ENCODE data around the gene DBNDD1.

DBNDD1 gene

DNA sequence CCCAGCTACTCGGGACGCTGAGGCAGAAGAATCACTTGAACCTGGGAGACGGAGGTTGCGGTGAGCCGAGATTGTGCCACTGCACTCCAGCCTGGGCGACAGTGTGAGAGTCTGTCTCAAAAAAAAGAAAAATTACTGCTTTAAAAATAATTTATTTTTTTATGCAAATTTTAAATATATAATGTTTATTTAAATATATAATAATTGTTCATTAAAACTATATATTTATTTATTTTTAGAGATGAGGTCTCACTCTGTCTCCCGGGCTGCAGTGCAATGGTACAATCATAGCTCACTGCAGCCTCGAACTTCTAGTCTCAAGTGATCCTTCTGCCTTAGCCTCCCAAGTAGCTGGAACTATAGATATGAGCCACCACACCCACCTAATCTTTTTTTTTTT lies 15.2 kb upstream of the DBNDD1 start:
- DNase-seq: no peak

DNA sequence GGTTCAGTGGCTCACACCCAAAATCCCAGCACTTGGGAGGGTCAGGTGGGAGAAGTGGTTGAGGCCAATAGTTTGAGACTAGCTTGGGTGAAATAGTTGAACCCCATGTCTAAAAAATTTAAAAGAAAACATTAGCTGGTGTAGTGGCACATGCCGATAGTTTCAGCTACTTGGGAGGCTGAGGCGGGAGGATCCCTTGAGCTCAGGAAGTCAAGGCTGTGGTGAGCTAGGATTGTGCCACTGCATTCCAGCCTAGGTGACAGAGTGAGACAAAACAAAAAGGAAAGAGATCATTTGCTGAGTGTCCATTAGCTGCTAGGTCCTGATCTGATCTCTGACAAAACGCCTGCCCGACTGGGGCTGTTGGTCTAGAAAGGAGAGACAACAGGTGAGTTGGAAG lies 14.1 kb upstream of the DBNDD1 start:
- DNase-seq: no peak

DNA sequence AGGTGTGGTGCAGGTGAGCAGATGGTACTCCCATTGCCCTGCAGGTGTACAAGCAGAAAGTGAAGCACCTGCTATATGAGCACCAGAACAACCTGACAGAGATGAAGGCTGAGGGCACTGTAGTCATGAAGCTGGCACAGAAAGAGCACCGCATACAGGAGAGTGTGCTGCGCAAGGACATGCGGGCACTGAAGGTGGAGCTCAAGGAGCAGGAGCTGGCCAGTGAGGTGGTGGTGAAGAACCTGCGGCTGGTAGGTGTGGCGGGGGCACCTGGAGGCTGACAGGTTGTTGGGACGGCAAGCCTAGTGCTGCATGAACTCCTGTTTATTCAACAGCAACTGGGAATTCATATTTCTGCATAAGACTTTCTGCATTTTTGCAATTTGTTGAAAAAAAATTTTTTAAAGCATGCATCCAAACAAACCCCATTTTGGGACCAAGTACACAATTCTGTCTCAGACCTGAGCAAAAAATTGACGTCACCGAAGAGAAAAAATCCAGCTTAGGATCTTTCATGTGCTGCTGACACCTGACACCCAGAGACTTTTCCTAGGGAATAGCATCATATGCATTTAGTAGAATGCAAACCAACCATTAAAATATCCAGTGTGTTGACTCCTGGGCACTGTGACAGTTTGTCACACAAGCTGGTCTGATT lies 13.5 kb upstream of the DBNDD1 start:
- DNase-seq: no peak

DNA sequence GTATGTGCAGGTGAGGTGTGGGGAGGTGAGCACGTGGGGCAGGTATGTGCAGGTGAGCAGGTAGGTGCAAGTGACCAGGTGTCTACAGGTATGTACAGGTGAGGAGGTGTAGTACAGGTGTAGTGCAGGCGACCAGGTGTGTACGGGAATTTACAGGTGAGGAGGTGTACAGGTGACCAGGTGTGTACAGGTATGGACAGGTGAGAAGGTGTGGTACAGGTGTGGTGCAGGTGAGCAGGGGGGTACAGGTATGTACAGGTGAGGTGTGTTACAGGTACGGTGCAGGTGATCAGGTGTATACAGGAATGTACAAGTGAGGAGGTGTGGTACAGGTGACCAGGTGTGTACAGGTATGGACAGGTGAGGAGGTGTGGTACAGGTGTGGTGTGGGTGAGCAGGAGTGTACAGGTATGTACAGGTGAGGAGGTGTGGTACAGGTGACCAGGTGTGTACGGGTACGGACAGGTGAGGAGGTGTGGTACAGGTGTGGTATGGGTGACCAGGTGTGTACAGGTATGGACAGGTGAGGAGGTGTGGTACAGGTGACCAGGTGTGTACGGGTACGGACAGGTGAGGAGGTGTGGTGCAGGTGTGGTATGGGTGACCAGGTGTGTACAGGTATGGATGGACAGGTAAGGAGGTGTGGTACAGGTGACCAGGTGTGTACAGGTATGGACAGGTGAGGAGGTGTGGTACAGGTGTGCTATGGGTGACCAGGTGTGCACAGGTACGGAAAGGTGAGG lies 12.8 kb upstream of the DBNDD1 start:
- DNase-seq: no peak

DNA sequence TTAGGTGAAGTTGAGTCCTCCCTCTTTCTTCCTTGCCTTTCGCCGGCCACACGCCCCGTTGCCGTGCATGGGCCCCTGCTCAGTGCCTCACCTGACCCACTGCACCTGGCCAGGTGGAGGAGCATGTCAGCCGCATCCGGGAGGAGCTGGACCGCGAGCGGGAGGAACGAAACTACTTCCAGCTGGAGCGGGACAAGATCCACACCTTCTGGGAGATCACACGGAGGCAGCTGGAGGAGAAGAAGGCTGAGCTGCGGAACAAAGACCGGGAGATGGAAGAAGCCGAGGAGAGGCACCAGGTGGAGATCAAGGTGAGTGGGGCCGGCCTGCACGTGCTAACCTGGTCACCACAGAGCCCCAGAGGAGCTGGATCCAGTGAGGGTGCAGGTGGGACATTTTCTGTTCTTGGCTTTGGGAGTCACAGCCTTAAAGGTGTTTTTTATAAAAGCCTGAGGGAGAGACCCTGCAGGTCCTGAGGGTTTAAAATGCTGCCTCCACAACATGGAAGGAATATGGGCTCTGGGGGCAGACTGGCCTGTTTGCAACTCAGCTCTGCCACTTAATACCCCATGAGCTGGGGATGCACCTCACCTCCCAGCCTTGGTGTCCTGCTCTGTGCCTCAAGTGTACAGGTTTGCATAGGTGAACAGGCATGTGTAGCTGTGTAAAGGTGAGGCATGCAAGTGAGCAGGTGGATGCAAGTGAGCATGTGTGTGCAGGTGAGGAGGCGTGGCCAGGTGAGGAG lies 12.1 kb upstream of the DBNDD1 start:
- no peak for DNase-seq

DNA sequence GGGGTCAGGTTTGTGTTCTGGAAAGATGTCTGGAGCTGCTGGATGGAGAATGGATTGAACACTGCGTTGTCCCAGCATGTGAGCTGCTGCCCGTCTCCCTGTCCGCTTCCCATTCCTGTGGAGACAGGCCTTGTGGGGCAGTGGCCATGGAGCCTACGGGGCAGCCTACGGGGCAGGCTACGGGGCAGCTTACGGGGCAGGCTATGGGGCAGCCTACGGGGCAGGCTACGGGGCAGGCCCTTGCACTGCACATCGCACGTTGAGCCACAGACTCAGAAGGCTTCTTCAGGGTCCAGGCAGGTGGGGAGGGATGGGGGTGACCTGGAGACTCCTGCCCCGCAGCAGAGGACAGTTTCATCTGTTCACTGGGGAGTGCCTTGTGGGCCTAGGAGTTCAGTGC lies 9.7 kb upstream of the DBNDD1 start:
- DNase-seq: no peak

DNA sequence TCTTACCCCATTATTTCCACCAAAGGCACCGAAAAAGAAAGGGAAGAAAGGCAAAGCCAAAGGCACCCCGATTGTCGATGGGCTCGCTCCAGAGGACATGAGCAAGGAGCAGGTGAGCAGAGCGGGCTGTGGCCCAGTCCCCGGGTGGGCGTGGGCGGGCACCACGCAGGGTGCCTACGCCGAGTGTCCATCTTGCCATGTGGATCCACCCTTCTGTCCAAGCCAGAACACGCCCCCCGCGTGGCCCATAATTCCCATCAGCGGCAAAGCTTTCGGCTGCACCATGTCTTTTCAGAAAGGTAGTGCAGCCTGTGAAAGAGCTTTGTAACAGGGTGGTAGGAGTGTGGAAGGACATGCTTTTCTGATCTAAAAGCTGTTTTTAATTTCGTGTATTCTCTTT lies 8.4 kb upstream of the DBNDD1 start:
- DNase-seq: no peak

DNA sequence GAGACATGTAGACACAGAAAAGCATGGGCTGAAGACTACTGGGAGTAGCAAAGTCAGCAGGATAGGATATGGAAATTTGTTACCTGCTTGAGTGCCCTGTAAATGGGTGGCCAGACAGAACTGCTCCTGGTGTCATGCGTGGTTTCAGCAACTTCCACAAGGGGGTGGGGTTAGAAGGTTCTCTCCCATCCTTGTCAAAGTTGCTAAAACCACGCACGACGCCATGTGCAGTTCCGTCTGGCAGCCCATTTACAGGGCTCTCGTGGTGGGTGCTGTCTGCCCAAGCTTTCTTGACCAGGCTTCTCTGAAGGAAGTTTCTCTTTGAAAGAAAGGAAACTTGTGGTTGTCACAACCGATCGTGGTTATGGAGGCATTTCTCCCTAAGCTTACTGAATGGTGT lies 6.9 kb upstream of the DBNDD1 start:
- no peak for DNase-seq

DNA sequence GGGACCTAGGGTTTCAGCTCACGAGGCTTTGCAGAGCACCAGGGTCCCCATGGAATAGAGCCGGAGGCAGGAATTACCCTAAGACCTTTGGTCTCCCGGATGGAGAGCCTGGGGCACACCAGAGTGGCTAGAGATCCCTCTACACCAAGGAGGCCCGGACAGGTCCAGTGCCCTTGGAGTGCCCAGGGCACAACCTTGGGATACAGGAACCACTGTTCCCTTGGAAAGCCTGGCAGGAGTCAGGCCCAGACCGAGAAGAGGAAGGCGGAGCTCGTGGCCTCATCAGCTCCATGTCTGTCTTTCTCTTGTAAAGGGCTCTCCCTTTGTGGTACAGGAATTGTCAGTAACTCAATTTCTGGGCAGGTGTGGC lies 3.8 kb upstream of the DBNDD1 start:
- DNase-seq: no peak

DNA sequence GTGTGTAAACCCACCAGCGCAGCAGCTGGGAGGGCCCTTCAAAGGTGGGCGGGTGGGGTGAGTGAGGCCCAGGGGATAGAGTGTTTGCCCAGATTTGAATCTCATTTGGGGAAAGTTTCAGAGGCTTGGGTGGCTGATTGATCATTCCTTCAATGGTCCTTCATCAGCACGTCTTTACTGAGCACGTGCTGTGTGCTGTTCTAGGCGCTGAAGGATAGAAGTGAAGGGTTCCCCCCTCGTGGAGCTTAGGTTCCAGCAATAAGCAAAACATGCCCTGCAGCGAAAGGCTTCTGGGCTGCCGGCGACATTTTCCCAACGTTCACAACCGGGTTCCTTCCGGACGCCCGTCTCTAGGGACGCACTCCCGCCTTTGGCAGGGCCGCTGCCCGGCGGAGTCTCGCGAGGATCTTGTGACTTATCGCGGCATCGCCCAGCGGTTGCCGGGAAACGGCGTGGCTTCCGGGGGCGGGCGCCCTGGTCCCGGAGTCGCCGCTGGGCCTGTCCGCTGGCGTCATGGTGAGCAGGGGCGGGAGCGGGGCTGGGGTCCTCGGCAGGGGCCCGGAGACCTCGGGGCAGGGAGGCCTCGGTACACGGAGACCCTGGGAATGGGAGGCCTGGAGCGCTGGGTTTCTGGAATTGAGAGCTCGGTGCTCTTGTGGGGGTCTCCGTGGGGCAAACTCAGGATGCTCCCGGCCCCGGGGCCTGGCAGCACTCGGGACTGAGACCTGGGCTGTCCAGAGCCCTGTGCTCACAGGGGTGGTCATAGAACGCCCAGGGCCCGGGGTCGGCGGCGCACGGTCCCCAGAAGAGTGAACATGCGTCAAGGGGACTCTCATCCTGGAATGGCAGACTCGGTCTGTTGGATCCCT lies 3.2 kb upstream of the DBNDD1 start:
- DNase-seq: peak; percentile 65

DNA sequence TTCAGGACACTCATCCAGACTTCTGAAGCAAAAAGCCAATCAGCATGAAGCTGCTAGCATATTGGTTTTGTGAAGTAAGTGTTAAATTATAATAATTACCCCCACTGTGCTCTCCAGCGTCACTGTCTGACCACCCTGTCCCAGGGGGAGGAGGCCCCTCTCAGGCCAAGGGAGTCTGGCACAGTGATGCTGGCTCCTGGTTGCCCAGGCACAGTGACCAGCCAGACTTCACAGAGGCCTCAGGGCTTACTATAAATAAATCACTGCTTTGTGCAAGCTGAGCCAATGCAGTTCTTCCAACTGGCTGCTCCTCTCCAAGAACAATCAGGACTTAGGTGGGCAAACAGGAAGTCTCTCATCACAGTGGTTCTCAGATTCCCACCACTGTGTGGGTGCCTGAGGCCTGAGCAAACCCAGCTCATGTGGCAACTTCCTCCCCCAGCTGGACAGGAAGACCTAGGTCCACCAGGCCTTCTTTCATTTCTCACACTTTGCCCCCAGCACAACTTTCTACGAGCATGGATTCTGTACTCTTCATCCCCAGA lies 1.7 kb upstream of the DBNDD1 start:
- no peak for DNase-seq

DNA sequence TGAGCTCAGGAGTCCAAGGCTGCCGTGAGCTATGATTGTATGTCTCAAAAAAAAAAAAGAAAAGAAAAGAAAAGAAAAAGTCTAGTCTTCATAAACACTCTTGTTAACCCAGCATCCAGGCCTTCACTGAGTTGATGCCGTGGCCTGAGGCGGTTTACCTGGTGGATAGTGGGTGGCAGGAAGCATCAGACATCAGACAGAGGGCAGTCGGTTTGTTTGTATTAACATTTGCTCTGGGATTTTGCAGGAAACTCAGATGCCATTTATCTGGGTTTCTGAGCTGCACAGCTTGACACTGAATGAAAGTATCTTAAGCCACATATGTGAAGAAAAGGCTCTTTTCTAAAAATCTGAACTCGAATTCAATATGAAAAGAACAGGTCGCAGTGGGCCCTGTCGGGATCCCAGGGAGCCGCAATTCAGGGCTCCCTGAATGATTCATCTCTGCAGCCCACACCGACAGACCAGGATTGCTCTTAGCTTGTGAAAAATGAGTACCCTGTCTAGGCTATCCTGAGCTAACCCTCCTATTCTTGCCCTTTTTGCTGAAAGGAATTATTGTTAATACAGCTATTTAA lies 1.1 kb upstream of the DBNDD1 start:
- no peak for DNase-seq

DNA sequence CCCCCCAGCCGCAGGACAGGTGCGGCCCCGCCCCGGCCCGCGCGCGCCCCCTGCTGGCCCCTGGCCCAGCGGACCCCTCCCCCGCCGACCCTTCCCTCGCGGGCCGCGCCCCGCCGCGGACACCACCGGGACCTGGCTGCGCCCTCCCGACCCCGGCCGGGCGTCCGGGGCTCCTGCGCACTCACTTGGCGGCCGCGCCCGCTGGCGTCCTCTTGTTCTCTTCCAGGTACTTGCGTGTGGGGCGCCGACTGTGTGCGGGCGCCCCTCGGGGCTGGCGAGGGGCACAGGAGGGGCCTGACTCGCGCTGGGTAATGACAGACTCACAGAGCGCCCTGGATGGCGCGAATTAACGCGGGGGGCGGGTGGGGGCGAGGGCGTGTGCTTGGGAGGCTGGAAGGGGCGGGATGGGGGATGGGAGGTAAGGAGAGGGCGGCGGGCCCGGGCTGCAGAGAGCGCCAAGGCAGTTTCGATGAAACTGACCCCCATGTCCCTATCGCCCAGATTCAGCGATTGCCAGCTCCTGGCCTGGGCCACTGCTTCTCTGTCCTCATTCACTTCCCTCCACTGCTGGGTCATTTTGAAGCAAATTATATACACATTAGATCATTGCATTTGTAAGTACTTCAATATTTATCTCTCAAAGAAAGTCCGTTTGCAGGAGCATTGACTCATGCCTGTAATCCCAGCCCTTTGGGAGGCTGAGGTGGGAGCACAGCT lies 445 bp upstream of the DBNDD1 start:
- DNase-seq: peak; percentile 31

DNA sequence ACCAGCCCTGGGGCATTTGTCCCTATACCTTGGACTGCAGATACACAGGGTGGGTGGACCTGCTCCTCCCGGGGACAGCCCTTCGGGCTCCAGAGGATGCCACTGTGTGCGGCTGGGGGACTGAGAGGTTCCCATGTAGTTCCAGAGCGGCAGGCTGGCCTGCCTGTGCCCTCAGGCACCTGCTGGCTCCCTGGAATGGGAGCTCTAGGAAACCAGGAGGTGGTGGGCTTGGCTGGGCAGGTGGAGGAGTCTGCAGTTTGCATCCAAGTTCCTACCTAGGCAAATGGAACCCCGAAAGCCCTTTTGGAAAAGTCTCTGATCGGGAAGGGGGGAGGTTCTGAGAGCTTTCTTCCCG lies 982 bp downstream of the DBNDD1 start:
- DNase-seq: no peak

DNA sequence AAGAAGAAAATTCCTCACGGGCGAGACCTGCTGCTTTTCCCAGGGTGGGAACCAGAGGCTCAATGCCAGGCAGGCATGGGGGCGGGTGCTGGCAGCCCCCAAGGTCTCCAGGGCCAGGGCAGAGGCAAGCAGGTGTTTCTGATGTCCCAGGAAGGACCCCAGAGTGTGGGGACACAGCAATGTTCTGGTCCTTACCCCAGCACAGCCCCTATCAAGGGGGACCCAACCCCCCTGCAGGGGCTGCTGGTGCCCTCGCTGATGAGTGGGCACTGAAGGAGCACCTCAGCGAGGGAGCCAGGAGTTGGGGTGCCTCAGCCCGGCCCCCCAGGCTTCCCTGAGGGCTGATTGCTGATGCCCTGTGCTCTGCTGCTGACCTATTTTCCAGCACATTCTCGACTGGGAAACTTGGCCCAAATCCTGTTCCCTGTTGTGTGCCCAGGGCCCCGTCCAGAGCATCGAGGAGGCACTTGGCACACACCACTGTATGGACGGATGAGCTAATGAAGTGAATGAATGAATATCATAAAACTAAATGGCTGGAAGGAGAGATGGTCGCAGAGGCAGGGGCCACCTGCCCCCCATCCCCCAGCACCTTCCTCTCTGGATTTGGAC lies 2.8 kb downstream of the DBNDD1 start:
- DNase-seq: no peak

DNA sequence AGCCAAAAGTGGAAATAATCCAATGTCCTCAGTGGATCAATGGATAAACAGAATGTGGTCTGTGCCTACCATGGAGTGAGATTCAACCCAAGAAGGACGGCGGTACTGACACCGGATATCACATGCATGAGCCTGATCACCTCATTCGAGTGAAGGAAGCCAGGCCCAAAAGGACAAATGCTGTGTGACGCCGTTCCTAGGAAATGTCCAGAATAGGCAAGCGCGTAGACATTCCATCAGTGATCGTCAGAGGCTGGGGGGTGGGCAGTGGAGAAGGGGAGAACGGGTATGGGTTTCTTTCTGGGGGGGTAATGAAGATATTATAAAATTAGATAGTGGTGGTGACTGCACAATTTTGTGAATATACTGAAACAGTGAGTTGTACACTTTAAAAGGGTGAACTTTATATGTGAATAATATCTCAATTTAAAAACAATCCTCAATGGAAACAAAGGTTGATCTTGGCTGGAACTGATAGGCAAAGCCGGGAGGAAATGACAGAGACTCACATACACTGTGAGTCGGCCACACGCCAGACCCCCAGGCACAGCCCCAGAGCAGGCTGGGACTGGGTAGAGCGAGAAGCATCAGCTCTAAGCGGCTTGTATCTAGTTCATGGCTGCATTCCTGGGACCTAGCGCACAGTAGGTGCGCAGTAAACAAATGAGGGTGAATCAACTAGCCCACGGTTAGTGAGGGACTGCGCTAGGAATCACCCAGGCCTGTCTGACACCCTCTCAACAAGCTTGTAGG lies 3.5 kb downstream of the DBNDD1 start:
- DNase-seq: no peak

DNA sequence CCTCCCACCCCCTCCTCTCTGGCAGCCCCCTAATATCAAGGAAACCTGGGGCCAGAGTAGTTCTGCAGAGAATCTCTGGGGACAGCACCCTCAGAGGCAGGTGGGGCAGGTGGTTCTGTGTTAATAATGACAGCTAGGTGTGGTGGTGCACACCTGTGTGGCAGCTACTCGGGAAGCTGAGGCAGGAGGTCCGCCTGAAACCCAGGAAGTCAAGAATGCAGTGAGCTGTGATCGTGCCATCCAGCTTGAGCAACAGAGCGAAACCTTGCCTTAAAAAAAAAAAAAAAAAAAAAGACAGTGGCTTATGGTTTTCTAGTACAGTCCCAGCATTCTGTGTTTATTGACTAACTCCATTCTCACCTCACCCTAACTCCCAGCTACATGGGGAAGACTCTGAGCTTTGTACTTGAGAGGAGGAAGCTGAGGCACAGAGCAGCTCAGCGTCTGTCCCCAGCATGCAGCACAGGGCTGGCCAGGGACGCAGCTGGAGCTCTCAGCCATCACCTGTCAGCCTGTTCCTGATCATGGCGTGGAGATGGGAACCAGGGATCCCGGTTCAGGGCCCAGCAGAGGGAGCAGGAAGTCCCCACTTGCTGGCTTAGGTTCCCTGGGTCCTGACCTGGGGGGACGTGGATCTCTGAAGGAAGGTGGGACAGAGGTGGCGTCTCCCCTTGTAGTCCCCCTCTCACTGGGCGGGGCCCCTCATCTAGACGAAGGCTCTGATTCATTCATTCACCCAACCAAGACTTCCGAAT lies 6.1 kb downstream of the DBNDD1 start:
- no peak for DNase-seq

DNA sequence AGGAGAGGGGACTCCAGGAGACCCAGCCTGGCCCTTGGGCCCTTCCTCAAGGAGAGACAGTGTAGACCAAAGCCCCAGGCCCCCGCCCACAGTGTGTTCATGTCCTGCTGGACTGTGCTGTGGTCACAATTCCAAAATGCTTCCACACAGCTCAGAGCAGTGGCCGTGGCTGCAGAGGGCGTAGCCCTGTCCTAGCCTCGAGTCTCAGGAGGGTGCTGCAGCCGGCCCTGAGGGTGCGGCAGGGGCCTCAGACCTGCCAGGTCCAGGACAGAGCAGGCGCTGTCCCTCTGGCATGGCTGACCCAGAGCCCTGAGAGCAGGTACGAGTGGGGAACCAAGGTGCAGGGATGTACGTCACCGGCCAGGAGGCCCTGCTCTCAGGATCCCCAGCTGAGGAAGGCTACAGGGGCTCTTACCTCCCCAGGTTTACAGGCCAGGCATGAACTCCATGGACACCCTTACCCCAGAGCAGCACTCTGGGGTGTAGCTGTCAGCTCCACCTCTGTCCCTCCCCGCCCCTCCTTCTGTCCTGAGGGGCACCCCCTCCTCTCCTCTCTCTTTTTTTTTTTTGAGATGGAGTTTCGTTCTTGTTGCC lies 7.3 kb downstream of the DBNDD1 start:
- DNase-seq: no peak

DNA sequence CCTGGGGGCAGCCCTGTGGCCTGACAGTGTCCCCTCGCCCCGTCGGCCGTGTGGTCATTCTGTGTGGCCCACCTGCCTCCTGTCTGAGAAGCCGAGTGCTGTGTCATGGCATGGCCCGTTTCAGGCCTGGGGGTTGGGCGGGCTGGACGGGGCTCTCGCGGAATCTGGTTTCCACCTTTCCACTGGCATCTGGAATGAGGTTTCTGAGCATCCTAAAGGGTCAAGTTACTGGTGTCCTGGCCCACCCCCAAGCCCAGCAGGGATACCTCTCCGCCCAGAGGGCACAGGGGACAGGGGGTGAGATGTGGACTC lies 7.8 kb downstream of the DBNDD1 start:
- DNase-seq: no peak

All from central memory CD4-positive, alpha-beta T cell (primary cell).